ENCODE measurements around the gene MICALL1. TPM values are rescaled to one million over a fixed set of nuclear protein-coding genes. Genes with fewer than 3 reads are reported as not detected.
"Not testable (repeated sequence)": the region's sequence is repeated elsewhere in the genome, so short reads cannot be mapped to it uniquely, and the experiment has no call there.

Gene MICALL1
- total RNA-seq, 1 donor from 2014 or later, result 48.2 TPM

DNA sequence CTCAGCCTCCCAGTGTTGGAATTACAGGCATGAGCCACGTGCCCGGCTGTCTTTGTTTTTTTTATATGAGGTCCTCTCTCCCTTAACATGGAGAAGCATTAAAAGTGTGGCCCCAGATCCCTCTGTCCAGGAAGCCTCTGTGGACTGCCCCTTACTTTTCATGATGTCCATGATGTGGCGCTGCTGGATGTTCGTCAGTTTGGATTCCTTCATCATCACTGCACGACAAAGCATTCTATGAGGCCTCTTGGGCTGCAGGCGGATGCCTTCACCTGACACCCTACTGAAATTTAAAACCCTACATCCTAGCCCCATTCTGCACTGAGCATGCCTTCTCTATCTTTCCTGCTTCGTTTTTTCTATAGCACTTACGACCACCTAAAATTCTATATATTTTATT is 45.2 kb downstream of the MICALL1 start:
- DNase-seq (ENCODE audit: low spot score in 2 of 2, unreplicated experiment in 2 of 2), result no peak
- no peaks in the 10 kb centered on the region for H3K36me3 Mint-ChIP-seq
- H3K27ac Mint-ChIP-seq, result no peak overlapping the region
- no peaks in the 10 kb centered on the region for H3K9me3 Mint-ChIP-seq
- TF ChIP-seq, protein P1, sequence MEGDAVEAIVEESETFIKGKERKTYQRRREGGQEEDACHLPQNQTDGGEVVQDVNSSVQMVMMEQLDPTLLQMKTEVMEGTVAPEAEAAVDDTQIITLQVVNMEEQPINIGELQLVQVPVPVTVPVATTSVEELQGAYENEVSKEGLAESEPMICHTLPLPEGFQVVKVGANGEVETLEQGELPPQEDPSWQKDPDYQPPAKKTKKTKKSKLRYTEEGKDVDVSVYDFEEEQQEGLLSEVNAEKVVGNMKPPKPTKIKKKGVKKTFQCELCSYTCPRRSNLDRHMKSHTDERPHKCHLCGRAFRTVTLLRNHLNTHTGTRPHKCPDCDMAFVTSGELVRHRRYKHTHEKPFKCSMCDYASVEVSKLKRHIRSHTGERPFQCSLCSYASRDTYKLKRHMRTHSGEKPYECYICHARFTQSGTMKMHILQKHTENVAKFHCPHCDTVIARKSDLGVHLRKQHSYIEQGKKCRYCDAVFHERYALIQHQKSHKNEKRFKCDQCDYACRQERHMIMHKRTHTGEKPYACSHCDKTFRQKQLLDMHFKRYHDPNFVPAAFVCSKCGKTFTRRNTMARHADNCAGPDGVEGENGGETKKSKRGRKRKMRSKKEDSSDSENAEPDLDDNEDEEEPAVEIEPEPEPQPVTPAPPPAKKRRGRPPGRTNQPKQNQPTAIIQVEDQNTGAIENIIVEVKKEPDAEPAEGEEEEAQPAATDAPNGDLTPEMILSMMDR (IDR thresholded peaks at IDR 0.05; ENCODE audit: unreplicated experiment), result no peak
- H3K27me3 Mint-ChIP-seq (ENCODE audit: low read depth), result peaks cover 16% of the 10 kb centered on the region
- H3K4me3 Mint-ChIP-seq, result no peak overlapping the region
- peaks cover 22% of the 10 kb centered on the region for H3K4me1 Mint-ChIP-seq

DNA sequence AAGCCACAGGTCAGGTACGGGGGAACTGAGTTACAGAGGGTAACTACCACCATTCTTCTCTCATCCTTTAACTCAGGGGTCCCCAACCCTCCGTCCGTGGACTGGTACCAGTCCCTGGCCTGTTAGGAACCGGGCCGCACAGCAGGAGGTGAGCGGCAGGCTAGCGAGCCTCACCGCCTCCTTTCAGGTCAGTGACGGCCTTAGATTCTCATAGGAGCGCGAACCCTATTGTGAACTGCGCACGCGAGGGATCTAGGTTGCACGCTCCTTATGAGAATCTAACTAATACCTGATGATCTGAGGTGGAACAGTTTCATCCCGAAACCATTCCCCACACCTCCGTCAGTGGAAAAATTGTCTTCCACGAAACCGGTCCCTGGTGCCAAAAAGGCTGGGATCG is 46.5 kb downstream of the MICALL1 start:
- H3K27ac Mint-ChIP-seq; H3K9me3 Mint-ChIP-seq; DNase-seq (ENCODE audit: low spot score in 2 of 2, unreplicated experiment in 2 of 2): not testable (repeated sequence)
- peaks cover 11% of the 10 kb centered on the region for H3K36me3 Mint-ChIP-seq
- H3K27me3 Mint-ChIP-seq (ENCODE audit: low read depth), result peaks cover 16% of the 10 kb centered on the region
- H3K4me1 Mint-ChIP-seq, result peaks cover 22% of the 10 kb centered on the region
- peak overlapping the region; percentile 99 for H3K4me3 Mint-ChIP-seq

DNA sequence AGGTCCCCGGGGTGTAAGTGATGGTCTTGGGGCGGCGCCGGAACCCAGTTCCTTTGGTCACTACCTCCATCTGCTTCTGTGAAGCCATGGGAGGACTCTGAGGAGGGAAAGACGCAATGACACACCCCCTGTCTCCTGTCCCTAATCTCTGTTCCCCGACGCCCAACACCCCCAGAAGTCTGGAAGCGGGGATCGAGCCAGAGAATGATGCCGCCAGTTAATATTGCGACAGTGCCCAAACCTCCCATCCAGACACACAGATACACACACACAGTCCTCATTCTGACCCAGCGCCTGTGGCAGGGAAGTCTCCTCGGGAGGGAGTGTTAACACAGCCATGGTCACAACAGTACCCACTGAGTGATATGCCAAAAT is 47.0 kb downstream of the MICALL1 start:
- H3K4me3 Mint-ChIP-seq, result peak overlapping the region; percentile 99
- peak overlapping the region; percentile 94 for H3K27ac Mint-ChIP-seq
- peaks cover 16% of the 10 kb centered on the region for H3K27me3 Mint-ChIP-seq (ENCODE audit: low read depth)
- no peak for DNase-seq (ENCODE audit: low spot score in 2 of 2, unreplicated experiment in 2 of 2)
- H3K4me1 Mint-ChIP-seq, result peaks cover 22% of the 10 kb centered on the region
- TF ChIP-seq, protein P1 (IDR thresholded peaks at IDR 0.05; ENCODE audit: unreplicated experiment), result no peak
- no peaks in the 10 kb centered on the region for H3K9me3 Mint-ChIP-seq
- peaks cover 13% of the 10 kb centered on the region for H3K36me3 Mint-ChIP-seq

DNA sequence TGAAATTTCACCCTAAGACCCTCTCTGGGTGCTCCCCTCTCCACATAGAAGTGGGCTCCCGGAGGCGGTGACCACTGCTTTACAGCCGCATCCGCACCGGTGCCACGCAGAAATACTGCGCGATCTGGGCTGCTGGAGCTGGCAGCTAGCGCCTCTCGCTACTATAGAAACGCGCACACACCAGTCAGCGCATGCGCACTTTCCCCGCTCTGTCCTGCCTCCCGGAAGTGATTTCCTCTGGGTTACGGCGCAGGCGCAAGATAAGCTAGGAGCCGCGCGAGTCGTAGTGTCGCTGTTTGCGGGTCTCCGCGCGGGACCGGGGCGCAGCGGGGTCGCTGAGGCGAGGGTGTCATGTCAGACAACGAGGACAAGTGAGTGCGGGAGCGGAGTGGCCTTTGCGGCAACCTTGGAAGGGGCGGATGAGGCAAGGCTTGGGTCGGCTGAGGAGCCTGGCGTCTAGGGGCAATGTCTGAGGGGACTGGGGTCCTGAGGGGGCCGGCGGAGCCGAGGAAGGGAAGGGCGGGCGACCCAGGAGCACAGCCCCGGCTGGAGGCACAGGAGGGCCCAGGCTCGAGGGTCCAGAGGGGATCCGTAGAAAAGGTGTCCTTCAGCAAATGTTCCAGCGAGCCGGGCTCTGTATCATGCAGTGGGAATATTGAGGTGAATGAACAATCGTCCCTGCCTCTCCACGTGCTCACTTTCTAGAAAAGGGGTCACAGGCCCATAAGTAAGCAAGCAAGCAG is 47.5 kb downstream of the MICALL1 start, which contains the start of the genes C22orf23 and POLR2F:
Gene C22orf23, minus strand, starts transcription at position 165 of the 743 bp plus-strand sequence. CDS start 452 bp downstream, outside the sequence.
Gene POLR2F, plus strand, starts transcription at position 263 of the 743 bp plus-strand sequence. Its CDS starts 89 bp downstream, at position 352.
- DNase-seq (ENCODE audit: low spot score in 2 of 2, unreplicated experiment in 2 of 2), result peak; percentile 97
- Mint-ChIP-seq H3K27me3 (ENCODE audit: low read depth) (peaks cover 16% of the 10 kb centered on the region), H3K27ac (peak within 1 kb of the TSS; percentile 94), H3K4me1 (peaks cover 22% of the 10 kb centered on the region), H3K9me3 (no peaks in the 10 kb centered on the region), H3K4me3 (peak within 1 kb of the TSS; percentile 99), H3K36me3 (peaks cover 16% of the 10 kb centered on the region)
- TF ChIP-seq, protein P1 (IDR thresholded peaks at IDR 0.05; ENCODE audit: unreplicated experiment), result no peak

DNA sequence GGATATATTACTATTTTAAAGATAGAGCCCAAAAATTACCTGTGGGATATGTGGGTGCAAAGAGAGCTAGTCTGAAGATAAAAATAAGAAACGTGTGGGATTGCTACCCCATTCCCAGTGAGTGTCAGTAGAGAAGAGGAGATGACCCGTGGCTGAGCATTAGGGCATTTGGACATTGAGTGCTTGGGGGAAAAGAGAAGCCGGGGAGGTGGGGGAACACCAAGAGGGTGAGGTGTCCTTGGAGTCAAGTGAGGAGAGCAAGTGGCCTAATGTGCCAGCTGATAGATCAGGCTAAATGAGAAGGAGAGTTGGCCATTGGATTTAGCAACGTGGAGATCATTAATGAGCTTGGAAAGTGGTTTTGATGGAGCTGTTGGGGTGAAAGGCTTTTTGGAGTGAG is 48.6 kb downstream of the MICALL1 start:
- peak overlapping the region; percentile 99 for H3K4me3 Mint-ChIP-seq
- TF ChIP-seq, protein P1 (IDR thresholded peaks at IDR 0.05; ENCODE audit: unreplicated experiment), result no peak
- H3K9me3 Mint-ChIP-seq, result no peaks in the 10 kb centered on the region
- H3K27me3 Mint-ChIP-seq (ENCODE audit: low read depth), result peaks cover 16% of the 10 kb centered on the region
- H3K36me3 Mint-ChIP-seq, result peaks cover 26% of the 10 kb centered on the region
- H3K27ac Mint-ChIP-seq, result no peak overlapping the region
- no peak for DNase-seq (ENCODE audit: low spot score in 2 of 2, unreplicated experiment in 2 of 2)
- peaks cover 22% of the 10 kb centered on the region for H3K4me1 Mint-ChIP-seq

DNA sequence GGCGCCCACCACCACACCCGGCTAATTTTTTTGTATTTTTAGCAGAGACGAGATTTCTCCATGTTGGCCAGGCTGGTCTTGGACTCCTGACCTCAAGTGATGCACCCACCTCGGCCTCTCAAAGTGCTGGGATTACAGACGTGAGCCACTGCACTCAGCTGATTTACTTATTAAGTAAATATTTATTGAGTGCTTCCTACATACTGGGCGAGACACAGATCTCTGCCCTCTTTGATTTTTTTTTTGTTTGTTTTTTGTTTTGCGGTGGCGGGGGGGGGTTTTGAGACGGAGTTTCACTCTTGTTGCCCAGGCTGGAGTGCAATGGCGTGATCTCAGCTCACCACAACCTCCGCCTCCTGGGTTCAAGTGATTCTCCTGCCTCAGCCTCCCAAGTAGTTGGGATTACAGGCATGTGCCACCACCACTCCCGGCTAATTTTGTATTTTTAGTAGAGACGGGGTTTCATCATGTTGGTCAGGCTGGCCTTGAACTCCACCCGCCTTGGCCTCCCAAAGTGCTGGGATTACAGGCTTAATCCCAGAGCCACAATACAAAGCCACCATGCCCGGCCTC is 49.8 kb downstream of the MICALL1 start:
- Mint-ChIP-seq H3K27me3 (ENCODE audit: low read depth) (peaks cover 16% of the 10 kb centered on the region), H3K36me3 (peaks cover 29% of the 10 kb centered on the region), H3K4me1 (peaks cover 22% of the 10 kb centered on the region)
- H3K9me3 Mint-ChIP-seq; H3K27ac Mint-ChIP-seq; DNase-seq (ENCODE audit: low spot score in 2 of 2, unreplicated experiment in 2 of 2); H3K4me3 Mint-ChIP-seq: not testable (repeated sequence)
